K562 (cell line): Measurements from ENCODE around the gene RPE65. TPM values are rescaled to one million over a fixed set of nuclear protein-coding genes. Genes with fewer than 3 reads are reported as not detected.

ENCODE experiments used
- CREB1 ChIP-seq, 2 experiments: sonication (generic) in 1 of 2; formaldehyde crosslinking in 1 of 2; IDR thresholded peaks; 2 replicates each; pipeline versions ENCODE4 v1.6.1 to v1.8.0; 2012 to 2022; ENCODE audit warnings: inconsistent platforms in 1 of 2, mild to moderate bottlenecking in 1 of 2, missing genetic modification reagents in 1 of 2, moderate library complexity in 1 of 2
- FIP1L1 ChIP-seq: fragments of 200-400 bp; formaldehyde crosslinking; IDR thresholded peaks from 2 replicates; pipeline ENCODE4 v1.6.1; 2018; ENCODE audit warnings: mild to moderate bottlenecking, low read depth, low read length; ENCODE audit not compliant: poor library complexity, severe bottlenecking
- POLR2A ChIP-seq: fragments of 450-650 bp; conservative IDR thresholded peaks from 2 replicates; pipeline ENCODE4 v1.6.1; 2016
- USF2 ChIP-seq: sonication (generic); formaldehyde crosslinking; IDR thresholded peaks from 2 replicates; pipeline ENCODE4 v1.5.0; 2020; ENCODE audit warnings: missing genetic modification reagents
- ZBTB33 ChIP-seq: sonication (generic); formaldehyde crosslinking; IDR thresholded peaks from 2 replicates; pipeline ENCODE4 v1.8.1; 2023; ENCODE audit warnings: mild to moderate bottlenecking, missing genetic modification reagents
- ZBTB40 ChIP-seq, 2 experiments: fragments of 450-650 bp in 1 of 2; sonication (generic) in 1 of 2; formaldehyde crosslinking in 1 of 2; IDR thresholded peaks; 2 replicates each; pipeline versions ENCODE4 v1.7.1 to v1.9.0; 2016 to 2022; ENCODE audit warnings: inconsistent platforms in 1 of 2, mild to moderate bottlenecking in 1 of 2, missing genetic modification reagents in 1 of 2
- polyA plus RNA-seq, 8 experiments: library from polyadenylated mRNA; depleted of rRNA in 4 of 8; stranded (reverse) in 5 of 8; unstranded in 3 of 8; fragments of >200 nt; fragmentation: Nextera tagmentation in 2 of 8; fragmentation: Illumina TruSeq in 1 of 8; extraction: Ambion mirVana in 2 of 8; extraction: Trizol in 1 of 8; gene quantifications; 2 replicates each; pipeline versions ENCODE4 v1.2.1 to v1.2.3, GENCODE V29; 2011 to 2014; ENCODE audit warnings: inconsistent platforms in 1 of 8, missing spikeins in 1 of 8
- total RNA-seq, 7 experiments: library from RNA; depleted of rRNA in 6 of 7; stranded (reverse); fragments of >200 nt in 6 of 7; fragmentation: Illumina TruSeq in 2 of 7; extraction: Trizol in 2 of 7; gene quantifications; 2 replicates each; pipeline versions ENCODE4 v1.2.1 to v1.2.3, GENCODE V29; 2011 to 2021; ENCODE audit warnings: low replicate concordance in 1 of 7

RPE65 gene
- total and polyA plus RNA-seq, 9 of the 15 experiments (the other 6 are each of a cell fraction or from before 2014, with no cell fraction given): 0.14 TPM; not detected in 8

- no peak for TF ChIP-seq ZBTB40 (IDR thresholded peaks at IDR 0.05)
- 0 out of 2 replicates have a peak, but pooled peaks have one; percentile 34 for TF ChIP-seq ZBTB40 (CRISPR knock-in tag; IDR thresholded peaks at IDR 0.05)
- TF ChIP-seq POLR2A: peak; percentile 87
- peak; percentile 45 for TF ChIP-seq CREB1 (IDR thresholded peaks at IDR 0.05)
- TF ChIP-seq CREB1 (CRISPR knock-in tag; IDR thresholded peaks at IDR 0.05): peak; percentile 74
- peak; percentile 99 for TF ChIP-seq USF2 (CRISPR knock-in tag)
- peak; percentile 52; the same call in 1 of the 2 replicates for TF ChIP-seq ZBTB33
- peak; percentile 46 for TF ChIP-seq FIP1L1
Observed at GRCh38 chr1:68496680-68497357, 47.1 kb upstream of the RPE65 start, which contains the start of gene DEPDC1 (continued).
